Measurements from ENCODE around the gene CRY2. TPM values are rescaled to one million over a fixed set of nuclear protein-coding genes. Genes with fewer than 3 reads are reported as not detected.
A peak's percentile ranks its signal among the peaks of the same experiment; 100 is the strongest.

CRY2 gene
- total RNA-seq, 3 donors from 2014 or later = 26.0 to 52.0 (median 28.8) TPM

DNA sequence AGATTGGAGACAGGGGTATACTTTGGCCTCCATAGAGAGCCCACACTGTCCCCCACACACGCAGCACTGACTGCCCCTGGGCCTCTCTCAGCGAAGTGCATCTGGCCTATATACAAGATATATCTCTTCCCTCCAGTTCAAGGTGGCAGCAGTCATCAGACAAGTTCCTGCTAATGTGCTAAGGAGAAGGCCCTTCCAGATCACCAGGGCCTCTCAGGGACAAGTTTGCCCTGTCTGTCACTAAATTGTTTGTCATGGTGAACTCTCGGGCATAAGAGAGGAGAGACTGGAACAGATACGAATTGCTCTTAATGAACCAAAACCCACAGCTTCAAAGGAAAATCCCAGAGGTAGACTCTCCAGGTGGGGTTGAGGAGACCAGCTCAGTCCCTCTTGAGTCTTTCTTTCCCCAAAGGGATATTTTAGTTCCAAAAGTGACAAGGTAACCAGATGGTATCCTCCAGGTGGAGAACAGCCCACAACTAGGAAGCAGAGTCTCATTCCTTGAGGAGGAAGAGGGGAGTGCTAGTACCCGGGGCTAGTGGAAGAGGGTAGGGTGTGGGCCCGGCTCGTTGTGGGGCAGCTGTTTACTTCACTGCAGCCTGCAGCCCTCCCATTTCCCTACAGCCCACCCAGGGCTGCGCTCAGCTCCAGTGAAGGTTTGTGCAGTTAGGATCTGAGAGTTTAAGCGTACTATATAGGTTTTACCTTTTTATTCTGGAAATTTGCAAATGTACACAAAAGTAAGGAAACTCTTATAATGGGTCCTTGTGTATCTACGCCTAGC is 44.6 kb upstream of the CRY2 start:
- peak in 1 of 3 donors; percentile 18 for DNase-seq
- intact Hi-C loops (cut with DNase I, micrococcal nuclease) = no loop called here
- TF ChIP-seq, protein P1, sequence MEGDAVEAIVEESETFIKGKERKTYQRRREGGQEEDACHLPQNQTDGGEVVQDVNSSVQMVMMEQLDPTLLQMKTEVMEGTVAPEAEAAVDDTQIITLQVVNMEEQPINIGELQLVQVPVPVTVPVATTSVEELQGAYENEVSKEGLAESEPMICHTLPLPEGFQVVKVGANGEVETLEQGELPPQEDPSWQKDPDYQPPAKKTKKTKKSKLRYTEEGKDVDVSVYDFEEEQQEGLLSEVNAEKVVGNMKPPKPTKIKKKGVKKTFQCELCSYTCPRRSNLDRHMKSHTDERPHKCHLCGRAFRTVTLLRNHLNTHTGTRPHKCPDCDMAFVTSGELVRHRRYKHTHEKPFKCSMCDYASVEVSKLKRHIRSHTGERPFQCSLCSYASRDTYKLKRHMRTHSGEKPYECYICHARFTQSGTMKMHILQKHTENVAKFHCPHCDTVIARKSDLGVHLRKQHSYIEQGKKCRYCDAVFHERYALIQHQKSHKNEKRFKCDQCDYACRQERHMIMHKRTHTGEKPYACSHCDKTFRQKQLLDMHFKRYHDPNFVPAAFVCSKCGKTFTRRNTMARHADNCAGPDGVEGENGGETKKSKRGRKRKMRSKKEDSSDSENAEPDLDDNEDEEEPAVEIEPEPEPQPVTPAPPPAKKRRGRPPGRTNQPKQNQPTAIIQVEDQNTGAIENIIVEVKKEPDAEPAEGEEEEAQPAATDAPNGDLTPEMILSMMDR (IDR thresholded peaks at IDR 0.05) = no peak
- H3K36me3 ChIP-seq (ENCODE audit: low read depth) = no peaks in the 10 kb centered on the region
- peaks cover 36% of the 10 kb centered on the region for H3K4me1 ChIP-seq (ENCODE audit: low read depth)
- no peaks in the 10 kb centered on the region for H3K9me3 ChIP-seq
- H3K4me3 ChIP-seq = no peak overlapping the region
- ATAC-seq = no peak

DNA sequence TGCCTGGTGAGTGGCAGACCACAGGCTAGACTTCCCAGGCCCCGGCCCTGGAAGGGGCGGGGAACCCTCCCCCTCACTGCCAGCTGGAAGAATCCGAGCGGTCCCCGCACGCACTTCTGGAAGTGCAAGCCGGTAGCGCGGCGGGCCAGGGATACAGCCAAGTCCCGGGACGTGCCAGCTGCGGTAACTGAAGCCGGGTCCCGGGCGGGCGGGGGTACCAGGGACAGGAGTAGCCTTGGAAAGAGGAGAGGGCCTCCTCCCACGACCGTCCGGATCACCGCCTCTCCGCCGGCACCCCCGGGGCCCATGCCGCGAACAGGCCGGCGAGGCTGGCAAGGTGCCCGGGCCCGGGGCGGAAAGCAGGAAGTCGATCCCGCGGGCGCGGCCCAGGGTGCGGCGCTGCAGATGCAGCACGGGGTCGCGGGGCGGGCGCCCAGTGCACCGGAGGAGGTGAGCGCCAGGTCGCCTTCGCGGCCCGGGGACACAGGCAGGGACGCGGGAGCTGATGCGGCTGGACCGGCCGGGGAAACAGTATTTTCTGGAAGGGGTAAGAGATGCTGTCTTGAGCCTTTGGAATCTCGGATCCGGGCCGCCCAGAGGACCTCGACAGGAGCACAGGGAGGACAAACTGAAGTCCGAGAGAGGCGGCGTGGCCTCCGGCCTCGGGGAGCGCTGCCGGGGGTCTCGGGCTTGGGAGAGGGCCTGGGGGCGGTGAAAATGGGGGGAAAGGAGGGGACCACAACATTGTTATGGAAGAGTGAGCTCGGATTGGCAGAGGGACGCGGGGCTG is 43.1 kb upstream of the CRY2 start:
- TF ChIP-seq, protein P1 (IDR thresholded peaks at IDR 0.05) = no peak
- H3K9me3 ChIP-seq = no peaks in the 10 kb centered on the region
- DNase-seq = peak; percentile 94 to 96 (median 95)
- peaks cover 40% of the 10 kb centered on the region for H3K4me1 ChIP-seq (ENCODE audit: low read depth)
- peak overlapping the region; percentile 65 for H3K4me3 ChIP-seq
- peak; percentile 79 for ATAC-seq
- intact Hi-C loops (cut with DNase I, micrococcal nuclease) = no loop called here
- H3K36me3 ChIP-seq (ENCODE audit: low read depth) = no peaks in the 10 kb centered on the region

DNA sequence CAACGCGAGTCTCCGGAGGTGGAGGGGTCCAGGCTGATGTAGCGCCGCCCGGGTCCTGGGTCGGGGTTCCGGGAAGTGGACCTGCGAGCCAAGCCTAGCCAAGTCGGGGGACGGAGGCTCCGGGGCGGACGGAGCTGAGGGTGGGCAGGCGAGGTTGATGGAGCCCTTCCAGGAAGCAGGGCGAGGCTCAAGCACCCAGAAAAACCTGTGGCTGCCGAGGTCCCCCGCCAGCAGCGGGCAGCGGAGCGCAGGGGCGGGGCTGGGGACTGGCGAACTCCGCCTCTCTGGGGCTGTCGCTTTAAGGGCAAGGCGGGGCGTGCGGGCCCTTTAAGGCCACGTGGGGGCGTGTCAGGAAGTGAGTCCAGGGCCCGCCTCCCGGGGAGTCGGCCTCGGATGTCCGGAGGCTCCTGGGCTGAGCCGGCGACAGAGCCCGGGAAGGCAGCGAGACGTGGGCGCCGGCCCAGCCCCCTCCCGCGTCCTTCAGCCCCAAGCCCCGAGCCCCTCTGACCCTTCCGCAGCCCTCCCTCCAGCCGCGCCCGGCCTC is 42.4 kb upstream of the CRY2 start, which contains the start of gene SLC35C1:
TSS of gene SLC35C1 (plus strand) at position 389 of the 544 bp plus-strand sequence. CDS start 653 bp downstream, outside the sequence.
- Histone ChIP-seq H3K9me3 (no peaks in the 10 kb centered on the region), H3K4me3 (peak within 1 kb of the TSS; percentile 65), H3K4me1 (ENCODE audit: low read depth) (peaks cover 40% of the 10 kb centered on the region), H3K36me3 (ENCODE audit: low read depth) (no peaks in the 10 kb centered on the region)
- TF ChIP-seq, protein P1 (IDR thresholded peaks at IDR 0.05) = peak; percentile 37
- ATAC-seq (peak; percentile 93), DNase-seq (peak; percentile 99)
- intact Hi-C loops (cut with DNase I, micrococcal nuclease) = no loop called here

DNA sequence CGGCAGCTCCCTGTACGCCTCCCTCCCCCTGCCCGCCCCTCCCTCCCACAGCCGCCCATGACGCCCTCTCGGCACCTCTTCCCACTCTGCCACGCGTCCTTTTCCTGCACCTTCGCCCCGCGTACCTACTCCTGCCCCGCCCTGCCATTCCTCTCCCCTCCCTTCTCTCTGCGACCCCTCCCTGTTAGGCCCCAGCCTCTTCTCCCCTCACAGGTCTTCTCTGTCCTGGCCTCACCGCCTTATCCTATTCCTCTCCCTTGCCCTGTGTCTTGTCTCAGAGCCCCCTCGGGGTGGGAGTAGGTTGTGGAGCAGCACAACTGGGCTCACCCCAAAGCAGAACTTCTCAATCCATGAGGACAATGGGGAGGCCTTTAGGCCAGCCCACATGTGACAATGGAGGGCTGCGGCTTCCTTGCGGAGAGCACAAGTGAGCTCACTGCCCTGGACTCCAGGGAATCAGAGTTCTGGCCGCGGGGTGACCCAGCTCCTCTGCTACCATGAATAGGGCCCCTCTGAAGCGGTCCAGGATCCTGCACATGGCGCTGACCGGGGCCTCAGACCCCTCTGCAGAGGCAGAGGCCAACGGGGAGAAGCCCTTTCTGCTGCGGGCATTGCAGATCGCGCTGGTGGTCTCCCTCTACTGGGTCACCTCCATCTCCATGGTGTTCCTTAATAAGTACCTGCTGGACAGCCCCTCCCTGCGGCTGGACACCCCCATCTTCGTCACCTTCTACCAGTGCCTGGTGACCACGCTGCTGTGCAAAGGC is 41.8 kb upstream of the CRY2 start:
- H3K4me3 ChIP-seq = peak overlapping the region; percentile 65
- TF ChIP-seq, protein P1 (IDR thresholded peaks at IDR 0.05) = no peak
- ATAC-seq = peak; percentile 44
- peaks cover 40% of the 10 kb centered on the region for H3K4me1 ChIP-seq (ENCODE audit: low read depth)
- DNase-seq = peak in 2 of 3 donors; percentile 58 to 71
- intact Hi-C loops (cut with DNase I, micrococcal nuclease) = no loop called here
- H3K36me3 ChIP-seq (ENCODE audit: low read depth) = no peaks in the 10 kb centered on the region
- H3K9me3 ChIP-seq = no peaks in the 10 kb centered on the region

All from mucosa of descending colon (tissue), 3 donors.